Endodermal cell (in vitro differentiated cells): ENCODE data around the gene ZNF627. TPM values are rescaled to one million over a fixed set of nuclear protein-coding genes. Genes with fewer than 3 reads are reported as not detected.
A peak's percentile ranks its signal among the peaks of the same experiment; 100 is the strongest.

ENCODE experiments used
- DNase-seq: peaks from one replicate; pipeline ENCODE4 v3.0.0-alpha.2; 2017
- H3K27ac ChIP-seq: 2 replicates; pipeline ENCODE4 v1.5.1; 2013; ENCODE audit warnings: mild to moderate bottlenecking, low read depth, low read length, moderate library complexity
- H3K27me3 ChIP-seq: 2 replicates; pipeline ENCODE4 v1.6.1; 2013; ENCODE audit warnings: mild to moderate bottlenecking, low read length, moderate library complexity; ENCODE audit not compliant: insufficient read depth, control insufficient read depth, poor library complexity, severe bottlenecking
- H3K36me3 ChIP-seq: 2 replicates; pipeline ENCODE4 v1.7.0; 2013; ENCODE audit warnings: mild to moderate bottlenecking, low read length, moderate library complexity; ENCODE audit not compliant: control insufficient read depth, insufficient read depth
- H3K4me1 ChIP-seq: one replicate; pipeline ENCODE4 v1.7.0; 2013; ENCODE audit warnings: low read length; ENCODE audit not compliant: control insufficient read depth, insufficient read depth
- H3K4me3 ChIP-seq: 2 replicates; pipeline ENCODE4 v1.5.1; 2013; ENCODE audit warnings: mild to moderate bottlenecking, low read length, moderate library complexity
- H3K9ac ChIP-seq: 2 replicates; pipeline ENCODE4 v1.6.1; 2013; ENCODE audit warnings: mild to moderate bottlenecking, low read length, moderate library complexity; ENCODE audit not compliant: poor library complexity, severe bottlenecking; ENCODE audit errors: extremely low read depth
- H3K9me3 ChIP-seq: 2 replicates; pipeline ENCODE4 v1.6.1; 2013; ENCODE audit warnings: mild to moderate bottlenecking, low read length, moderate library complexity; ENCODE audit not compliant: control insufficient read depth
- H3K27ac Mint-ChIP-seq: 2 replicates; pipeline ENCODE4 v1.8.0; 2020; ENCODE audit warnings: mixed read lengths
- H3K27me3 Mint-ChIP-seq: 2 replicates; pipeline ENCODE4 v1.8.0; 2021; ENCODE audit warnings: mild to moderate bottlenecking, mixed read lengths; ENCODE audit not compliant: insufficient read depth
- H3K36me3 Mint-ChIP-seq: 2 replicates; pipeline ENCODE4 v1.8.0; 2020; ENCODE audit warnings: low read depth, mixed read lengths
- H3K4me1 Mint-ChIP-seq: 2 replicates; pipeline ENCODE4 v1.8.0; 2020; ENCODE audit warnings: mixed read lengths
- H3K4me3 Mint-ChIP-seq: 2 replicates; pipeline ENCODE4 v1.8.0; 2020; ENCODE audit warnings: mild to moderate bottlenecking, moderate library complexity, mixed read lengths
- H3K9me3 Mint-ChIP-seq: 2 replicates; pipeline ENCODE4 v1.8.0; 2020; ENCODE audit warnings: mild to moderate bottlenecking, mixed read lengths
- CTCF ChIP-seq: fragments of 200-600 bp; sonication (generic); conservative IDR thresholded peaks from 2 replicates; pipeline ENCODE4 v1.5.0; 2021; ENCODE audit warnings: antibody characterized with exemption, mild to moderate bottlenecking
- WGBS, 2 experiments: methylation state at CpG; one replicate each; pipeline versions ENCODE4 v1.1.5 to v1.1.7; 2013; ENCODE audit warnings: missing lambda C conversion rate in 2 of 2, mixed read lengths in 1 of 2; ENCODE audit not compliant: insufficient coverage in 1 of 2, insufficient read length in 1 of 2; 5-methylcytosine and 5-hydroxymethylcytosine counted together
- total RNA-seq, 2 donors: library from RNA; stranded (reverse); fragmentation: NEBNext Ultra II Directional in 1 of 2; extraction: Animal tissue kit (Norgen Biotek cat#: 25700) in 1 of 2; gene quantifications; 2 replicates in 1 of 2; 3 replicates in 1 of 2; pipeline ENCODE4 v1.2.1, GENCODE V29; 2021

The ZNF627 gene
- total RNA-seq, 2 donors from 2014 or later = 22.0 to 30.5 TPM

DNA sequence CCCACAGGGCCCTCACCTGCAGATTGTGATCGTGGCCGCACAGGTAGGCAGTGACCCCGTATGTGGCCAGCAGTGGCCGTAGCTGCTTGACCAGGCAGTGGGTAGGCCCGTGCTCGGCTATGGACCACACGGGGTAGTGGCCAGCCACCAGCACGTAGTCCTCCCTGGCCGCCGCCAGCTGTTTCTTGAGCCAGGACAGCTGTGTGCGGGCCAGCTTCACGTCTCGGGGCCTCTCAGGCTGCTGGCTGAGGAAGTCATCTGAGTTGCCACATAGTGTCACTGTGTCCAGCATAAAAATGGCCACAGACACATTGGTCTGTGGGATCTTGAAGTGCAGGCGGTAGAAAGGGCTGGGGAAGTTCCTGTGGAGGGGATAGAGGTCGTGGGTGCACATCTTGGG lies 21.1 kb upstream of the ZNF627 start:
- H3K9ac ChIP-seq = no peak overlapping the region
- H3K36me3 Mint-ChIP-seq = no peaks in the 10 kb centered on the region
- H3K4me1 ChIP-seq = no peaks in the 10 kb centered on the region
- H3K36me3 ChIP-seq = no peaks in the 10 kb centered on the region
- H3K4me1 Mint-ChIP-seq = no peaks in the 10 kb centered on the region
- H3K27ac Mint-ChIP-seq = no peak overlapping the region
- 90 to 93% methylated on average over 12 to 15 of the region's 15 CpGs for WGBS, 2 experiments
- no peaks in the 10 kb centered on the region for H3K9me3 ChIP-seq
- H3K4me3 ChIP-seq = no peak overlapping the region
- H3K27ac ChIP-seq = no peak overlapping the region
- no peaks in the 10 kb centered on the region for H3K27me3 ChIP-seq
- H3K27me3 Mint-ChIP-seq = peaks cover 20% of the 10 kb centered on the region
- no peak overlapping the region for H3K4me3 Mint-ChIP-seq
- peaks cover 5% of the 10 kb centered on the region for H3K9me3 Mint-ChIP-seq
- TF ChIP-seq CTCF = no peak
- DNase-seq = no peak

GRCh38 chr19:11577451-11578257 lies 19.6 kb upstream of the ZNF627 start, which contains the start of gene ACP5:
ACP5 (minus strand) TSS chr19:11577645; CDS start chr19:11577317, 328 bp downstream.
- TF ChIP-seq CTCF = no peak
- no peaks in the 10 kb centered on the region for H3K36me3 Mint-ChIP-seq
- peak within 1 kb of the TSS; percentile 36 for H3K4me3 Mint-ChIP-seq
- WGBS, 2 experiments = 87 to 93% methylated on average over 3 to 18 of the region's 18 CpGs
- no peak within 1 kb of the TSS for H3K9ac ChIP-seq
- H3K9me3 ChIP-seq = no peaks in the 10 kb centered on the region
- no peaks in the 10 kb centered on the region for H3K36me3 ChIP-seq
- peaks cover 3% of the 10 kb centered on the region for H3K4me1 Mint-ChIP-seq
- H3K9me3 Mint-ChIP-seq = peaks cover 5% of the 10 kb centered on the region
- H3K27me3 ChIP-seq = no peaks in the 10 kb centered on the region
- H3K4me1 ChIP-seq = no peaks in the 10 kb centered on the region
- H3K4me3 ChIP-seq = no peak within 1 kb of the TSS
- H3K27me3 Mint-ChIP-seq = peaks cover 22% of the 10 kb centered on the region
- no peak within 1 kb of the TSS for H3K27ac Mint-ChIP-seq
- DNase-seq = no peak
- H3K27ac ChIP-seq = no peak within 1 kb of the TSS

DNA sequence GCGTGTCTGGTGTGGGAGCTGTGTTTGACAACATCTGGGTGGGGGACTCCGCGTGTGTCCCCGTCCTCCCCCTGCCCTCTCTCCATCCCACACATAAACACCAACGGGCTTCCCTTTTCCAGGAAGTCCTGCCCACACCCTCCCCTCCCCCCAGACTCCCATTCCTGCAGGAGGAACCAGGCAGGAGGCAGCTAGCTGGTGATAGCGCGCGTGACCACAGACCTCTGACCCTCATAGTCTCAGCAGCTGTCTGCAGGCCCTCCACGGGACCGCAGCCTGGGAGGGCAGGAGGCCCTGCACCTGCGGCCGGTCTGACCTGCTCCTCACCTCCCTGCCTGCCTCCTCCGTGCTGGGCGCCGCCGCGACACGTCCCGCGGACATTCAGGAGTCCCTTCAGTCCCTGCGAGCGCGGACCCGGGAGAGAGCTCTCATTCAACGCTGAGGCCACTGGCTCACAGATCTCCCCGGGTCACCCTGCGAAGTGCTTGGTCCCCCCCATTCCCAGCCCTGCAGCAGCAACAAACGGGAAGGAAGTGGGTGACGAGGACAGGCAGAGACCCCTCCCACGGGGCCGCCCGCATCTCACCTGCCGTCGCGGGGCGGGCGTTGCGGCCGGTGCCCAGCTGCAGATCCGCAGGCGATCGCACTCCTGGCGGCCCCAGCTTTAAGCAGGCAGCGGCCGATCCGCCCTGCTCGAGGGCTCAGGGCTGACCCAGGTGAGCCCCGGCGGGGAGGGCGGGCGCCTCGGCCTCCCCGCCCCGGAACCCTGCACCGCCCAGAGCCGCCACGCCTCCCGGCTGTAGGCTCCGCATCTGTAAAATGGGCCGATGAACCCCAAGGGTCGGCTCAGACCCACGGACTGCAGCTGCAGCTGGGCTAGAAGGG lies 18.8 kb upstream of the ZNF627 start:
- no peak overlapping the region for H3K4me3 ChIP-seq
- H3K4me3 Mint-ChIP-seq = peak overlapping the region; percentile 36
- 82 to 89% methylated on average over 46 to 62 of the region's 62 CpGs for WGBS, 2 experiments
- no peak for TF ChIP-seq CTCF
- no peaks in the 10 kb centered on the region for H3K27me3 ChIP-seq
- H3K9me3 ChIP-seq = no peaks in the 10 kb centered on the region
- no peaks in the 10 kb centered on the region for H3K4me1 ChIP-seq
- H3K27ac ChIP-seq = no peak overlapping the region
- H3K36me3 ChIP-seq = no peaks in the 10 kb centered on the region
- H3K27me3 Mint-ChIP-seq = peaks cover 22% of the 10 kb centered on the region
- no peak overlapping the region for H3K27ac Mint-ChIP-seq
- H3K4me1 Mint-ChIP-seq = peaks cover 3% of the 10 kb centered on the region
- no peaks in the 10 kb centered on the region for H3K36me3 Mint-ChIP-seq
- DNase-seq = peak; percentile 75
- no peak overlapping the region for H3K9ac ChIP-seq
- H3K9me3 Mint-ChIP-seq = peaks cover 5% of the 10 kb centered on the region
